Measurements from ENCODE around the gene PMM2.

Gene PMM2

GRCh38 chr16:8852534-8852933, 54.9 kb downstream of the PMM2 start:
- DNase-seq: no peak

GRCh38 chr16:8853150-8853549, 55.5 kb downstream of the PMM2 start:
- no peak for DNase-seq

GRCh38 chr16:8853611-8854010, 56.0 kb downstream of the PMM2 start:
- no peak for DNase-seq

GRCh38 chr16:8854298-8854948, 56.8 kb downstream of the PMM2 start:
- DNase-seq: no peak

GRCh38 chr16:8855051-8855786, 57.6 kb downstream of the PMM2 start:
- no peak for DNase-seq

- DNase-seq: no peak
Measured at GRCh38 chr16:8855972-8856371, 58.3 kb downstream of the PMM2 start.

GRCh38 chr16:8858994-8859912, 61.6 kb downstream of the PMM2 start:
- no peak for DNase-seq

GRCh38 chr16:8859913-8860881, 62.6 kb downstream of the PMM2 start:
- peak; percentile 39 for DNase-seq

GRCh38 chr16:8861563-8862308, 64.1 kb downstream of the PMM2 start:
- no peak for DNase-seq

GRCh38 chr16:8862309-8863130, 64.9 kb downstream of the PMM2 start:
- DNase-seq: no peak

GRCh38 chr16:8863594-8864424, 66.2 kb downstream of the PMM2 start:
- DNase-seq: no peak

GRCh38 chr16:8864480-8865110, 67.0 kb downstream of the PMM2 start:
- DNase-seq: no peak

- DNase-seq: no peak
Measured at GRCh38 chr16:8865145-8865882, 67.7 kb downstream of the PMM2 start.

GRCh38 chr16:8866118-8866883, 68.7 kb downstream of the PMM2 start:
- no peak for DNase-seq

- no peak for DNase-seq
Measured at GRCh38 chr16:8866884-8867215, 69.2 kb downstream of the PMM2 start.

GRCh38 chr16:8867216-8867931, 69.7 kb downstream of the PMM2 start:
- DNase-seq: no peak

- no peak for DNase-seq
Measured at GRCh38 chr16:8867932-8868415, 70.3 kb downstream of the PMM2 start.

All from fibroblast of skin of abdomen (primary cell).